ENCODE measurements around the gene ACSF2. TPM values are rescaled to one million over a fixed set of nuclear protein-coding genes. Genes with fewer than 3 reads are reported as not detected.
"Not testable (repeated sequence)": the region's sequence is repeated elsewhere in the genome, so short reads cannot be mapped to it uniquely, and the experiment has no call there.

The ACSF2 gene
- total and polyA plus RNA-seq, 8 donors: 60.9 to 148 (median 124) TPM

DNA sequence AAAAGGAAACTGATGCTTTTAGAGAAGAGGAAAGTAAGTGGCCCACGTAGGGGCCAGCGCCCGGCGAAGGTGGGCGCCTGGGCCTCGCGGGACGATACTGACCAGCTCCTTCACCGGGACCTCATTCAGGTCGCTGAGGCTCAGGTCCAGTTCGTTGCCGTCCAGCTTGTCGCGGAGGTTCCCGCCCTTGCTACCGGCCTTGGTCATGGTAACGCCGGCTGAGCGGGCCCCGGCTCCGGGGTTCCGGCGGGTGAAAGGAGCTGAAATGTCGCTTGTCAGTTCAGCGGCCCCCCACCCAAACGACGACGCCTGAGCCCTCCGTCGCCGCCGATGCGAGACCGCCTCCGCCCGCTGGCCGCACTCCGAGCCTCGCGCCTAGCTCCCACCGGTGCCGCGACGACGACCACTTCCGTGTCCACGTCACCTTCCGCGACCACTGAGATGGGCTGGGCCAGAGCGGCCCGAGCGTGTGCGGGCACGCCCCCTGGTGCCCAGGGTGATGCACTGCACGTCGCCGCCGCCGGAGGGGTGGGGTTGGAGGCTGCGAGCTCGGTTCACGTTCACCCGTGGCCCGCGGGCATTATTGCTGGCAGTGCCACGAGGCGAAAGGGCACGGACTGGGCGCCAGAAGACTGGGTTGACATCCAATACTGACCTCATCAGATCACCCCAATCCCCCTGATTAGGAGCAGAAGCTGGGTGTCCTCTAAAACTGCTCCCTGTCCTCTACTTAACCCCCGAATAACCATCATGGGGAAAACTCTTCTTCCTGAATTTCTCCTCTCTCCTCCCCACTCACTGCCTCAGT, 28.7 kb upstream of the ACSF2 start, which contains the start of gene LRRC59:
TSS of gene LRRC59 (minus strand) at position 413 of the 808 bp plus-strand sequence. CDS start at position 207, 206 bp downstream.
- Histone ChIP-seq H3K9me3 (no peaks in the 10 kb centered on the region), H3K27me3 (no peaks in the 10 kb centered on the region), H3K27ac (peak within 1 kb of the TSS; percentile 71 to 89), H3K36me3 (peaks cover 0 to 27% of the 10 kb centered on the region in 2 donors), H3K4me1 (peaks cover 14 to 38% of the 10 kb centered on the region in 2 donors), H3K4me3 (peak within 1 kb of the TSS; percentile 87 to 88)
- DNase-seq (peak; percentile 86 to 99 (median 92)), ATAC-seq (peak; percentile 99)
- intact Hi-C loops (cut with DNase I): no loop called here
- TF ChIP-seq, protein P1, sequence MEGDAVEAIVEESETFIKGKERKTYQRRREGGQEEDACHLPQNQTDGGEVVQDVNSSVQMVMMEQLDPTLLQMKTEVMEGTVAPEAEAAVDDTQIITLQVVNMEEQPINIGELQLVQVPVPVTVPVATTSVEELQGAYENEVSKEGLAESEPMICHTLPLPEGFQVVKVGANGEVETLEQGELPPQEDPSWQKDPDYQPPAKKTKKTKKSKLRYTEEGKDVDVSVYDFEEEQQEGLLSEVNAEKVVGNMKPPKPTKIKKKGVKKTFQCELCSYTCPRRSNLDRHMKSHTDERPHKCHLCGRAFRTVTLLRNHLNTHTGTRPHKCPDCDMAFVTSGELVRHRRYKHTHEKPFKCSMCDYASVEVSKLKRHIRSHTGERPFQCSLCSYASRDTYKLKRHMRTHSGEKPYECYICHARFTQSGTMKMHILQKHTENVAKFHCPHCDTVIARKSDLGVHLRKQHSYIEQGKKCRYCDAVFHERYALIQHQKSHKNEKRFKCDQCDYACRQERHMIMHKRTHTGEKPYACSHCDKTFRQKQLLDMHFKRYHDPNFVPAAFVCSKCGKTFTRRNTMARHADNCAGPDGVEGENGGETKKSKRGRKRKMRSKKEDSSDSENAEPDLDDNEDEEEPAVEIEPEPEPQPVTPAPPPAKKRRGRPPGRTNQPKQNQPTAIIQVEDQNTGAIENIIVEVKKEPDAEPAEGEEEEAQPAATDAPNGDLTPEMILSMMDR (IDR thresholded peaks at IDR 0.05): peak; percentile 95 to 97

DNA sequence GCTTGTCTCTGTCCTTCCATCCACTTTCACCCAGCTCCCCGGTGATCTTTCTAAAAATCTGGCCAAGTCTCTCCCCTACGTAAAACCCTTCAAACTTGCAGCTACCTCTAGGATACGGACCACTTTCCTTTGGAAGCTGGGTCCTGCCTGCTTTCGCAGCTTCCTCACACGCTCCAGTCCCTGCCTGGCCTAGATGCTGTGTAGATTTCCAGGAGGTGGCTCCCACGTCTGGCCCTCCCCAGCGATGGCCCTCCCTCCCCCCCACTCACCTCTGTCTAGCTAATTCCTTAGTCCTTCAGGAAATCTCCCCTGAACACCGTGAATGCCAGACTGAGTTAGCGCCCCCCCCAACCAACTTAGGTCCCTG, 28.1 kb upstream of the ACSF2 start:
- Histone ChIP-seq H3K9me3 (no peaks in the 10 kb centered on the region), H3K4me3 (peak overlapping the region in 1 of 2 donors; percentile 87), H3K4me1 (peaks cover 14 to 38% of the 10 kb centered on the region in 2 donors), H3K27me3 (no peaks in the 10 kb centered on the region), H3K36me3 (peaks cover 0 to 21% of the 10 kb centered on the region in 2 donors), H3K27ac (no peak overlapping the region)
- DNase-seq: no peak
- no peak for ATAC-seq
- TF ChIP-seq, protein P1 (IDR thresholded peaks at IDR 0.05): no peak
- intact Hi-C loops (cut with DNase I): no loop called here

DNA sequence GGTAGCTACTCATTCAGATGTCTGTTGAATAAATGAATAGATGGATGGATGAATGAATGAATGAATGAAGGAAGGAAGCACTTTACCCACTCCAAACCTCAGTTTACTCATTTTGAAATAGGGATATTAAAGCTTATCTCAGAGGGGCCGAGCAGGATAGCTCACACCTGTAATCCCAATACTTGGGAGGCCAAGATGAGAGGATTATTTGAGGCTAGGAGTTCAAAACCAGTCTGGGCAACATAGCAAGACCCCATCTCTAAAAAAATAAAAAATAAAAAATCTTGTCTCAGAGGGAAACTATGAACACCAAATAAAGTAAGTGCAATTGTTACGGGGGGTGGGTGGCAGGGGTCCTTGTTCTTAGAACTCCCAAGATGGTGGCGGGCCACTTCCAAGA, 27.3 kb upstream of the ACSF2 start:
- Histone ChIP-seq H3K4me1 (peaks cover 14 to 37% of the 10 kb centered on the region in 2 donors), H3K36me3 (peaks cover 0 to 14% of the 10 kb centered on the region in 2 donors)
- H3K9me3 ChIP-seq; intact Hi-C loops (cut with DNase I); ATAC-seq; H3K27me3 ChIP-seq; H3K27ac ChIP-seq; DNase-seq; H3K4me3 ChIP-seq: not testable (repeated sequence)

DNA sequence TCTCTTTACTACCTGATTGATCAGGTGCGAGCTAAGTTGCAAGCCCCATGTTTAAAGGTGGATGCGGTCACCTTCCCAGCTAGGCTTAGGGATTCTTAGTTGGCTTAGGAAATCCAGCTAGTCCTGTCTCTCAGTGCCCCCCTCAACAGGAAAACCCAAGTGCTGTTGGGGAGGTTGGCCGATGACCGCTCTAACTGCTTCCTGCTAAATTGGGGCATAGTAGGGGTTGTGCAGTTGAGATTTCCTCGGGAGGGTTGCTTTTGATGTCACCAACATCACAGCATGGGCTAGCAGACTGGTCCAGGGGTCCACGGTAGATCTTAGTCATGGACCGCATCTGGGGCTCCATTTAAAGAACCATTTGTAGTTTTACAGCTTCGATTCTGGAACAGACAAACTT, 26.4 kb upstream of the ACSF2 start:
- H3K27me3 ChIP-seq; H3K36me3 ChIP-seq; intact Hi-C loops (cut with DNase I); H3K4me3 ChIP-seq; H3K27ac ChIP-seq; ATAC-seq; H3K9me3 ChIP-seq; DNase-seq: not testable (repeated sequence)
- H3K4me1 ChIP-seq: peaks cover 14 to 27% of the 10 kb centered on the region in 2 donors

DNA sequence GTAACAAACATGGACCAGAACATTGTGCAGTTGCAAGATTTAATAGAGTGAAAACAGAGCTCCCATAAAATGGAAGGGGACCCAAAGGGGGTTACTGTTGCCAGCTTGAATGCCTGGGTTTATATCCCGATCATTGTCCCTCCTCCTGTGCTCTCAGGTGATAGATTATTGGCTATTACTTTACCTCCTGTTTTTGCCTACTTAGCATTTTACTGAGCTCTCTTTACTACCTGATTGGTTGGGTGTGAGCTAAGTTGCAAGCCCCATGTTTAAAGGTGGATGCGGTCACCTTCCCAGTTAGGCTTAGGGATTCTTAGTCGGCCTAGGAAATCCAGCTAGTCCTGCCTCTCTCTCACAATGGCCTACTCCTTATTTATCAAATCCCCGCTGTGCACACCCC, 20.7 kb upstream of the ACSF2 start:
- H3K4me3 ChIP-seq; H3K27ac ChIP-seq; DNase-seq; H3K9me3 ChIP-seq; H3K36me3 ChIP-seq; ATAC-seq; H3K4me1 ChIP-seq; H3K27me3 ChIP-seq; intact Hi-C loops (cut with DNase I): not testable (repeated sequence)

DNA sequence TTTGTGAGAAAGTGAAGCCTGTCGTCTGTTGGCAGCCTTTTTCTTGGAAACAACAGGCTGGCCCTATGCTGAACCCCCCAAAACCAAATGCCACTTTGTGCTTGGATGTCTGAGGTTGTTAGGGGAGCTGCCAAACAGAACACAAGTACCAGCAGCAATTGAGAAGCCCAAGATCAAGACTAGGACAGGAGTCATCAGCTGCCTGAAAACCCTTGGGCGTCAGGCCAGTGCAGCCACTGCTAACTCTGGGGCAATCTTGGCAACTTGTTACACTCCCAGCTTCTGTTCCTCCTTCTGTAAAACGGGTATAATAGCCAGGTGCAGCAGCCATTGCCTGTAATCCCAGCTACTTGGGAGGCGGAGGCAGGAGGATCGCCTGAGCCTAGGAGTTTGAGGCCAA, 19.4 kb upstream of the ACSF2 start:
- no peaks in the 10 kb centered on the region for H3K9me3 ChIP-seq
- no peaks in the 10 kb centered on the region for H3K36me3 ChIP-seq
- H3K4me1 ChIP-seq: no peaks in the 10 kb centered on the region
- no peaks in the 10 kb centered on the region for H3K27me3 ChIP-seq
- TF ChIP-seq, protein P1 (IDR thresholded peaks at IDR 0.05): no peak
- ATAC-seq: no peak
- no peak for DNase-seq
- intact Hi-C loops (cut with DNase I): no loop called here
- H3K4me3 ChIP-seq: no peak overlapping the region
- no peak overlapping the region for H3K27ac ChIP-seq
